Fibroblast of lung (primary cell): Measurements from ENCODE around the gene GNL2. TPM values are rescaled to one million over a fixed set of nuclear protein-coding genes. Genes with fewer than 3 reads are reported as not detected.

Experiments
- DNase-seq, 2 donors: peaks; one replicate each; pipeline versions ENCODE4 v3.0.0 to v3.0.0-alpha.2; 2010; ENCODE audit warnings: low read depth in 2 of 2
- H2AFZ ChIP-seq: 2 replicates; pipeline ENCODE4 v1.5.1; 2012; ENCODE audit warnings: low read length, control low read depth, inconsistent platforms
- H3K27ac ChIP-seq: 2 replicates; pipeline ENCODE4 v1.5.1; 2011; ENCODE audit warnings: low read length, control low read depth; ENCODE audit not compliant: insufficient read depth
- H3K27me3 ChIP-seq: 2 replicates; pipeline ENCODE4 v1.5.1; 2011; ENCODE audit warnings: mild to moderate bottlenecking, low read length; ENCODE audit not compliant: control insufficient read depth, insufficient read depth
- H3K36me3 ChIP-seq: 2 replicates; pipeline ENCODE4 v1.5.1; 2011; ENCODE audit warnings: low read length; ENCODE audit not compliant: control insufficient read depth, insufficient read depth
- H3K4me1 ChIP-seq: 2 replicates; pipeline ENCODE4 v1.5.1; 2011; ENCODE audit warnings: low read length; ENCODE audit not compliant: control insufficient read depth, insufficient read depth; ENCODE audit errors: extremely low read depth
- H3K4me2 ChIP-seq: 2 replicates; pipeline ENCODE4 v1.5.1; 2011; ENCODE audit warnings: low read length, control low read depth; ENCODE audit not compliant: insufficient read depth; ENCODE audit errors: extremely low read depth
- H3K4me3 ChIP-seq, 4 experiments: fragments of 200-600 bp in 1 of 4; sonication (generic) in 1 of 4; replicated peaks in 1 of 4; 2 replicates each; pipeline ENCODE4 v1.5.1; 2011 to 2016; ENCODE audit warnings: low read length in 4 of 4, low read depth in 3 of 4, mild to moderate bottlenecking in 3 of 4, control low read depth in 2 of 4, inconsistent platforms in 1 of 4, mixed read lengths in 1 of 4; ENCODE audit not compliant: insufficient read depth in 1 of 4; ENCODE audit errors: control extremely low read depth in 1 of 4
- H3K79me2 ChIP-seq: 2 replicates; pipeline ENCODE4 v1.5.1; 2012; ENCODE audit warnings: mild to moderate bottlenecking, low read length, inconsistent platforms; ENCODE audit not compliant: control insufficient read depth, insufficient read depth
- H3K9ac ChIP-seq: 2 replicates; pipeline ENCODE4 v1.5.1; 2011; ENCODE audit warnings: mild to moderate bottlenecking, low read length, control low read depth; ENCODE audit not compliant: insufficient read depth
- H3K9me3 ChIP-seq: 2 replicates; pipeline ENCODE4 v1.5.1; 2012; ENCODE audit warnings: low read depth, low read length; ENCODE audit not compliant: control insufficient read depth, insufficient read depth
- H4K20me1 ChIP-seq: 2 replicates; pipeline ENCODE4 v1.5.1; 2011; ENCODE audit warnings: low read length; ENCODE audit not compliant: control insufficient read depth, insufficient read depth; ENCODE audit errors: extremely low read depth
- CTCF ChIP-seq, 2 donors: IDR thresholded peaks in 1 of 2; conservative IDR thresholded peaks in 1 of 2; 1 replicate in 1 of 2; 2 replicates in 1 of 2; pipeline ENCODE4 v1.5.1; 2011 to 2012; ENCODE audit warnings: low read length in 2 of 2, control low read depth in 1 of 2, inconsistent platforms in 1 of 2, low read depth in 1 of 2, mild to moderate bottlenecking in 1 of 2
- EZH2 ChIP-seq: IDR thresholded peaks from 2 replicates; pipeline ENCODE4 v1.5.1; 2012; ENCODE audit warnings: low read length, control low read depth, mild to moderate bottlenecking; ENCODE audit errors: missing control alignments
- polyA plus RNA-seq, 2 donors: library from polyadenylated mRNA; depleted of rRNA in 1 of 2; stranded (reverse) in 1 of 2; unstranded in 1 of 2; fragments of >200 nt; gene quantifications; 2 replicates each; pipeline ENCODE4 v1.2.1, GENCODE V29; 2011 to 2012; ENCODE audit warnings: missing spikeins in 1 of 2
- total RNA-seq: library from RNA; depleted of rRNA; stranded (reverse); fragments of >200 nt; gene quantifications from 2 replicates; pipeline ENCODE4 v1.2.1, GENCODE V29; 2014

Gene GNL2
- total and polyA plus RNA-seq, 2 donors (not counting 1 experiment from before 2014, with no cell fraction given), result 50.0 to 73.3 TPM

- no peak for TF ChIP-seq CTCF (conservative IDR thresholded peaks at IDR 0.05 in 1 of 2, IDR thresholded peaks at IDR 0.05 in 1 of 2; ENCODE audit: low read depth in 1 of 2, low read length in 2 of 2)
- no peak for TF ChIP-seq EZH2
- no peak overlapping the region for H3K4me2 ChIP-seq
- H3K4me3 ChIP-seq, result no peak overlapping the region
These were observed 26.4 kb upstream of the GNL2 start for GRCh38 chr1:37622131-37622530.

GRCh38 chr1:37621326-37621870 is 25.7 kb upstream of the GNL2 start:
- H3K4me1 ChIP-seq, result no peaks in the 10 kb centered on the region
- no peak for DNase-seq
- peaks cover 3% of the 10 kb centered on the region for H3K27me3 ChIP-seq
- H4K20me1 ChIP-seq, result no peaks in the 10 kb centered on the region
- H3K4me2 ChIP-seq, result no peak overlapping the region
- no peak overlapping the region for H3K4me3 ChIP-seq
- no peak overlapping the region for H3K27ac ChIP-seq
- H3K36me3 ChIP-seq, result no peaks in the 10 kb centered on the region
- H3K9me3 ChIP-seq, result no peaks in the 10 kb centered on the region
- H2AFZ ChIP-seq, result no peak overlapping the region
- no peak overlapping the region for H3K9ac ChIP-seq
- no peaks in the 10 kb centered on the region for H3K79me2 ChIP-seq
- TF ChIP-seq CTCF (conservative IDR thresholded peaks at IDR 0.05 in 1 of 2, IDR thresholded peaks at IDR 0.05 in 1 of 2; ENCODE audit: low read depth in 1 of 2, low read length in 2 of 2) (no peak), EZH2 (no peak)

More at GRCh38 chr1:37622131-37622530, 26.4 kb upstream of the GNL2 start:
- H3K4me1 ChIP-seq, result no peaks in the 10 kb centered on the region
- no peaks in the 10 kb centered on the region for H3K36me3 ChIP-seq
- H2AFZ ChIP-seq, result no peak overlapping the region
- H3K27ac ChIP-seq, result no peak overlapping the region
- no peaks in the 10 kb centered on the region for H3K9me3 ChIP-seq
- DNase-seq, result no peak
- H3K27me3 ChIP-seq, result peaks cover 3% of the 10 kb centered on the region
- H4K20me1 ChIP-seq, result no peaks in the 10 kb centered on the region
- H3K79me2 ChIP-seq, result no peaks in the 10 kb centered on the region
- H3K9ac ChIP-seq, result no peak overlapping the region

GRCh38 chr1:37620707-37621106 is 25.0 kb upstream of the GNL2 start:
- no peak overlapping the region for H3K4me3 ChIP-seq
- no peaks in the 10 kb centered on the region for H4K20me1 ChIP-seq
- no peak for DNase-seq
- no peak overlapping the region for H3K4me2 ChIP-seq
- H3K9ac ChIP-seq, result no peak overlapping the region
- TF ChIP-seq EZH2 (no peak), CTCF (conservative IDR thresholded peaks at IDR 0.05 in 1 of 2, IDR thresholded peaks at IDR 0.05 in 1 of 2; ENCODE audit: low read depth in 1 of 2, low read length in 2 of 2) (no peak)
- H3K27ac ChIP-seq, result no peak overlapping the region
- H3K27me3 ChIP-seq, result peaks cover 7% of the 10 kb centered on the region
- H3K79me2 ChIP-seq, result no peaks in the 10 kb centered on the region
- no peak overlapping the region for H2AFZ ChIP-seq
- no peaks in the 10 kb centered on the region for H3K9me3 ChIP-seq
- H3K36me3 ChIP-seq, result no peaks in the 10 kb centered on the region
- H3K4me1 ChIP-seq, result no peaks in the 10 kb centered on the region
